ENCODE results near the gene EFCAB6. TPM values are rescaled to one million over a fixed set of nuclear protein-coding genes. Genes with fewer than 3 reads are reported as not detected.
A peak's percentile ranks its signal among the peaks of the same experiment; 100 is the strongest.

The EFCAB6 gene
- total RNA-seq, 1 experiment from 2014 or later = not detected

- Histone ChIP-seq H3K4me3 (ENCODE audit: low read depth, low read length) (no peak overlapping the region), H3K9me3 (no peaks in the 10 kb centered on the region), H3K27me3 (replicated peaks; ENCODE audit: control insufficient read depth, insufficient read depth, low read length) (no peaks in the 10 kb centered on the region), H3K36me3 (ENCODE audit: control insufficient read depth, insufficient read depth, low read length) (no peaks in the 10 kb centered on the region), H3K4me1 (no peaks in the 10 kb centered on the region)
- ChIA-PET POLR2A (no interaction called here), CTCF (no interaction called here)
- DNase-seq = peak in 1 of 2 experiments; percentile 10
- Mint-ChIP-seq H3K27ac (ENCODE audit: unreplicated experiment) (no peak overlapping the region), H3K9me3 (ENCODE audit: unreplicated experiment) (peaks cover 11% of the 10 kb centered on the region), H3K36me3 (ENCODE audit: insufficient read depth, unreplicated experiment) (no peaks in the 10 kb centered on the region), H3K4me3 (ENCODE audit: unreplicated experiment) (no peak overlapping the region), H3K4me1 (ENCODE audit: low read depth, unreplicated experiment) (no peaks in the 10 kb centered on the region), H3K27me3 (ENCODE audit: insufficient read depth, unreplicated experiment) (peaks cover 2% of the 10 kb centered on the region)
- TF ChIP-seq, protein P1, sequence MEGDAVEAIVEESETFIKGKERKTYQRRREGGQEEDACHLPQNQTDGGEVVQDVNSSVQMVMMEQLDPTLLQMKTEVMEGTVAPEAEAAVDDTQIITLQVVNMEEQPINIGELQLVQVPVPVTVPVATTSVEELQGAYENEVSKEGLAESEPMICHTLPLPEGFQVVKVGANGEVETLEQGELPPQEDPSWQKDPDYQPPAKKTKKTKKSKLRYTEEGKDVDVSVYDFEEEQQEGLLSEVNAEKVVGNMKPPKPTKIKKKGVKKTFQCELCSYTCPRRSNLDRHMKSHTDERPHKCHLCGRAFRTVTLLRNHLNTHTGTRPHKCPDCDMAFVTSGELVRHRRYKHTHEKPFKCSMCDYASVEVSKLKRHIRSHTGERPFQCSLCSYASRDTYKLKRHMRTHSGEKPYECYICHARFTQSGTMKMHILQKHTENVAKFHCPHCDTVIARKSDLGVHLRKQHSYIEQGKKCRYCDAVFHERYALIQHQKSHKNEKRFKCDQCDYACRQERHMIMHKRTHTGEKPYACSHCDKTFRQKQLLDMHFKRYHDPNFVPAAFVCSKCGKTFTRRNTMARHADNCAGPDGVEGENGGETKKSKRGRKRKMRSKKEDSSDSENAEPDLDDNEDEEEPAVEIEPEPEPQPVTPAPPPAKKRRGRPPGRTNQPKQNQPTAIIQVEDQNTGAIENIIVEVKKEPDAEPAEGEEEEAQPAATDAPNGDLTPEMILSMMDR (IDR thresholded peaks at IDR 0.05; ENCODE audit: insufficient read depth in 1 of 2, low read depth in 1 of 2, low read length in 1 of 2, severe bottlenecking in 1 of 2, unreplicated experiment in 1 of 2) = no peak
- intact Hi-C loops (cut with micrococcal nuclease; ENCODE audit: unreplicated experiment) = no loop called here
- no TSS peak for BruUV-seq (replicated peaks)
Measured at GRCh38 chr22:43860126-43860525, 48.0 kb upstream of the EFCAB6 start.

DNA sequence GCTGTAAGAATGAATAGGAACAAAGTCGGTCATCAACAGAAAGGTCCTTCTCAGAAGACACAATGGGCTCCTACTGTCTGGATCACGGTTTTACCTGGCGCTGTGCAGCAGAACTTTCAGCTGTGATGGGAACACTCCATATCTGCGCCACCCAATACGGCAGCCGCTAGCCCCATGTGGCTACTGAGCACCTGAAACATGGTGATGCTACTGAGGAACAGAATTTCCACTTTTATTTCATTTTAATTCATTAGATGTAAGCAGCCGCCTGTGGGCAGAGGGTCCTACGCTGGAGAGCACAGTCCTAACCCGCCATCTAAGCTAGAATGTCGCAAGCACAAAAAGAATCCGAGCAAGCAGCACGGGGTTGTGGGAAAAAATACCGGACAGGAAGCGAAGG, 47.5 kb upstream of the EFCAB6 start:
- intact Hi-C loops (cut with micrococcal nuclease; ENCODE audit: unreplicated experiment) = no loop called here
- no peak overlapping the region for H3K27ac Mint-ChIP-seq (ENCODE audit: unreplicated experiment)
- no peaks in the 10 kb centered on the region for H3K36me3 Mint-ChIP-seq (ENCODE audit: insufficient read depth, unreplicated experiment)
- H3K27me3 Mint-ChIP-seq (ENCODE audit: insufficient read depth, unreplicated experiment) = peaks cover 2% of the 10 kb centered on the region
- Histone ChIP-seq H3K27me3 (replicated peaks; ENCODE audit: control insufficient read depth, insufficient read depth, low read length) (no peaks in the 10 kb centered on the region), H3K4me3 (ENCODE audit: low read depth, low read length) (no peak overlapping the region), H3K4me1 (no peaks in the 10 kb centered on the region), H3K9me3 (no peaks in the 10 kb centered on the region), H3K36me3 (ENCODE audit: control insufficient read depth, insufficient read depth, low read length) (no peaks in the 10 kb centered on the region)
- TF ChIP-seq, protein P1 (IDR thresholded peaks at IDR 0.05; ENCODE audit: insufficient read depth in 1 of 2, low read depth in 1 of 2, low read length in 1 of 2, severe bottlenecking in 1 of 2, unreplicated experiment in 1 of 2) = no peak
- ChIA-PET POLR2A (no interaction called here), CTCF (no interaction called here)
- no peak for DNase-seq
- H3K4me1 Mint-ChIP-seq (ENCODE audit: low read depth, unreplicated experiment) = no peaks in the 10 kb centered on the region
- H3K9me3 Mint-ChIP-seq (ENCODE audit: unreplicated experiment) = peaks cover 11% of the 10 kb centered on the region
- BruUV-seq (replicated peaks) = no TSS peak
- H3K4me3 Mint-ChIP-seq (ENCODE audit: unreplicated experiment) = no peak overlapping the region

DNA sequence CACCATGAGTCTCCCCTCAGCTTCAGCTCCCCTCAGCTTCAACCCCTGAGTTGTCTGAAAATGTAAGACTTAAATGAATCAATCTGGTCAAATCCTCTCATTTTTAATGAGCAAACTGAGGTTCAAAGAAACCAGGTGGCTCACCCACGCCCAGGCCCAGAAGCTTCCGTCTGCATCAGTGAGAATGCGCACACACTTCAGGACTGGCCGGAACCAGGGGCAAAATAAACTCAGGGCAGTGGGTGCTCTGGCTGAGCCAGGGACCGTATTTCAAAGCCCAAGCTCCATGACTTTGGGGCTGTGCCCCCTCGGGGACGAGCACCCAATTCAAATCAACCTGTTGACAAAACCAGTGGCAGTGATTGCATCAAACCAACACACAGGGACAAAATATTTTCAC, 47.1 kb upstream of the EFCAB6 start:
- Mint-ChIP-seq H3K4me1 (ENCODE audit: low read depth, unreplicated experiment) (no peaks in the 10 kb centered on the region), H3K4me3 (ENCODE audit: unreplicated experiment) (no peak overlapping the region), H3K27ac (ENCODE audit: unreplicated experiment) (no peak overlapping the region), H3K9me3 (ENCODE audit: unreplicated experiment) (peaks cover 11% of the 10 kb centered on the region), H3K27me3 (ENCODE audit: insufficient read depth, unreplicated experiment) (peaks cover 2% of the 10 kb centered on the region), H3K36me3 (ENCODE audit: insufficient read depth, unreplicated experiment) (no peaks in the 10 kb centered on the region)
- CTCF ChIA-PET = no interaction called here
- Histone ChIP-seq H3K4me1 (no peaks in the 10 kb centered on the region), H3K4me3 (ENCODE audit: low read depth, low read length) (no peak overlapping the region), H3K27me3 (replicated peaks; ENCODE audit: control insufficient read depth, insufficient read depth, low read length) (no peaks in the 10 kb centered on the region), H3K9me3 (no peaks in the 10 kb centered on the region), H3K36me3 (ENCODE audit: control insufficient read depth, insufficient read depth, low read length) (no peaks in the 10 kb centered on the region)
- BruUV-seq (replicated peaks) = no TSS peak
- TF ChIP-seq, protein P1 (IDR thresholded peaks at IDR 0.05; ENCODE audit: insufficient read depth in 1 of 2, low read depth in 1 of 2, low read length in 1 of 2, severe bottlenecking in 1 of 2, unreplicated experiment in 1 of 2) = no peak
- DNase-seq = no peak
- POLR2A ChIA-PET = no interaction called here
- intact Hi-C loops (cut with micrococcal nuclease; ENCODE audit: unreplicated experiment) = no loop called here

All from Caco-2 (cell line).